ENCODE results near the gene CROCC2. TPM values are rescaled to one million over a fixed set of nuclear protein-coding genes. Genes with fewer than 3 reads are reported as not detected.

The CROCC2 gene
- total and polyA plus RNA-seq, 2 of the 13 experiments (the other 11 are each of a cell fraction or from before 2014, with no cell fraction given) = not detected

- TF ChIP-seq, protein P1, sequence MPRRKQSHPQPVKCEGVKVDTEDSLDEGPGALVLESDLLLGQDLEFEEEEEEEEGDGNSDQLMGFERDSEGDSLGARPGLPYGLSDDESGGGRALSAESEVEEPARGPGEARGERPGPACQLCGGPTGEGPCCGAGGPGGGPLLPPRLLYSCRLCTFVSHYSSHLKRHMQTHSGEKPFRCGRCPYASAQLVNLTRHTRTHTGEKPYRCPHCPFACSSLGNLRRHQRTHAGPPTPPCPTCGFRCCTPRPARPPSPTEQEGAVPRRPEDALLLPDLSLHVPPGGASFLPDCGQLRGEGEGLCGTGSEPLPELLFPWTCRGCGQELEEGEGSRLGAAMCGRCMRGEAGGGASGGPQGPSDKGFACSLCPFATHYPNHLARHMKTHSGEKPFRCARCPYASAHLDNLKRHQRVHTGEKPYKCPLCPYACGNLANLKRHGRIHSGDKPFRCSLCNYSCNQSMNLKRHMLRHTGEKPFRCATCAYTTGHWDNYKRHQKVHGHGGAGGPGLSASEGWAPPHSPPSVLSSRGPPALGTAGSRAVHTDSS (CRISPR knock-in tag; conservative IDR thresholded peaks at IDR 0.05) = no peak
- no peak for TF ChIP-seq HDAC6 (IDR thresholded peaks at IDR 0.05; ENCODE audit: low read depth, low read length)
- no peak for TF ChIP-seq RORA (CRISPR knock-in tag; IDR thresholded peaks at IDR 0.05)
- no peak for TF ChIP-seq ZNF644 (CRISPR knock-in tag; IDR thresholded peaks at IDR 0.05; ENCODE audit: low read depth)
- 0 out of 2 replicates have a peak, but pooled peaks have one; percentile 14 for TF ChIP-seq ZNF619 (CRISPR knock-in tag; IDR thresholded peaks at IDR 0.05)
- TF ChIP-seq ZFP1 (CRISPR knock-in tag; IDR thresholded peaks at IDR 0.05) = no peak
- TF ChIP-seq ZSCAN12 (CRISPR knock-in tag; IDR thresholded peaks at IDR 0.05) = no peak
- no peak for TF ChIP-seq GLI4 (CRISPR knock-in tag; IDR thresholded peaks at IDR 0.05; ENCODE audit: borderline replicate concordance)
- no peak for TF ChIP-seq ZNF589 (CRISPR knock-in tag; conservative IDR thresholded peaks at IDR 0.05)
- TF ChIP-seq ZBTB20 (CRISPR knock-in tag; IDR thresholded peaks at IDR 0.05; ENCODE audit: borderline replicate concordance, low read depth) = no peak
- no peak for TF ChIP-seq ZNF713 (CRISPR knock-in tag; IDR thresholded peaks at IDR 0.05)
- TF ChIP-seq CHCHD3 (CRISPR knock-in tag; IDR thresholded peaks at IDR 0.05) = no peak
- no peak for TF ChIP-seq ZNF256 (CRISPR knock-in tag; conservative IDR thresholded peaks at IDR 0.05)
- no peak for TF ChIP-seq CREB1 (IDR thresholded peaks at IDR 0.05)
- no peak for TF ChIP-seq CREB1 (CRISPR knock-in tag; IDR thresholded peaks at IDR 0.05)
- peak; percentile 92 for TF ChIP-seq ZKSCAN1 (IDR thresholded peaks at IDR 0.05; ENCODE audit: low read length)
- no peak for TF ChIP-seq ZNF367 (CRISPR knock-in tag; IDR thresholded peaks at IDR 0.05; ENCODE audit: borderline replicate concordance)
- TF ChIP-seq BCL6 (CRISPR knock-in tag; IDR thresholded peaks at IDR 0.05) = 0 out of 2 replicates have a peak, but pooled peaks have one; percentile 30
- 0 out of 2 replicates have a peak, but pooled peaks have one; percentile 34 for TF ChIP-seq ZNF614 (CRISPR knock-in tag; IDR thresholded peaks at IDR 0.05; ENCODE audit: borderline replicate concordance)
- TF ChIP-seq ZNF235 (CRISPR knock-in tag; IDR thresholded peaks at IDR 0.05; ENCODE audit: borderline replicate concordance) = no peak
- TF ChIP-seq, protein P2, sequence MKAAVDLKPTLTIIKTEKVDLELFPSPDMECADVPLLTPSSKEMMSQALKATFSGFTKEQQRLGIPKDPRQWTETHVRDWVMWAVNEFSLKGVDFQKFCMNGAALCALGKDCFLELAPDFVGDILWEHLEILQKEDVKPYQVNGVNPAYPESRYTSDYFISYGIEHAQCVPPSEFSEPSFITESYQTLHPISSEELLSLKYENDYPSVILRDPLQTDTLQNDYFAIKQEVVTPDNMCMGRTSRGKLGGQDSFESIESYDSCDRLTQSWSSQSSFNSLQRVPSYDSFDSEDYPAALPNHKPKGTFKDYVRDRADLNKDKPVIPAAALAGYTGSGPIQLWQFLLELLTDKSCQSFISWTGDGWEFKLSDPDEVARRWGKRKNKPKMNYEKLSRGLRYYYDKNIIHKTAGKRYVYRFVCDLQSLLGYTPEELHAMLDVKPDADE (CRISPR knock-in tag; IDR thresholded peaks at IDR 0.05) = no peak
- TF ChIP-seq ZBTB7A (CRISPR knock-in tag; IDR thresholded peaks at IDR 0.05) = 0 out of 2 replicates have a peak, but pooled peaks have one; percentile 13
- TF ChIP-seq HDAC2 (CRISPR knock-in tag; IDR thresholded peaks at IDR 0.05) = peak; percentile 38; the same call in 1 of the 2 replicates
- TF ChIP-seq TBL1XR1 (IDR thresholded peaks at IDR 0.05; ENCODE audit: borderline replicate concordance, low read length, partially characterized antibody) = no peak
- TF ChIP-seq BATF2 (CRISPR knock-in tag; IDR thresholded peaks at IDR 0.05) = no peak
- no peak for TF ChIP-seq TRIM24 (CRISPR knock-in tag; IDR thresholded peaks at IDR 0.05)
- no peak for TF ChIP-seq ZNF878 (CRISPR knock-in tag; IDR thresholded peaks at IDR 0.05)
- no peak for TF ChIP-seq NONO (IDR thresholded peaks at IDR 0.05)
- TF ChIP-seq NONO (CRISPR knock-in tag; conservative IDR thresholded peaks at IDR 0.05) = no peak
- TF ChIP-seq MAX (IDR thresholded peaks at IDR 0.05) = peak; percentile 36; the same call in 1 of the 2 replicates
Measured at GRCh38 chr2:240989451-240990265, 83.5 kb downstream of the CROCC2 start (continued).

Measured in HepG2 (cell line).